H9 (cell line): Measurements from ENCODE around the gene AQP10. TPM values are rescaled to one million over a fixed set of nuclear protein-coding genes. Genes with fewer than 3 reads are reported as not detected.

Source experiments
- DNase-seq: peaks from one replicate; pipeline ENCODE4 v3.0.0-alpha.2; 2017
- H2AFZ ChIP-seq: one replicate; pipeline ENCODE4 v1.6.1; 2013; ENCODE audit warnings: mild to moderate bottlenecking, low read length, control low read depth, moderate library complexity
- H2AK5ac ChIP-seq: 2 replicates; pipeline ENCODE4 v1.6.1; 2013; ENCODE audit warnings: low read length, control low read depth, mixed read lengths; ENCODE audit not compliant: insufficient read length
- H2BK120ac ChIP-seq: one replicate; pipeline ENCODE4 v1.6.1; 2013; ENCODE audit warnings: low read depth, mild to moderate bottlenecking, low read length, control low read depth, inconsistent platforms; ENCODE audit not compliant: poor library complexity, severe bottlenecking
- H2BK12ac ChIP-seq: 2 replicates; pipeline ENCODE4 v1.6.1; 2013; ENCODE audit warnings: low read length, control low read depth, mixed read lengths, low read depth; ENCODE audit not compliant: insufficient read length
- H2BK15ac ChIP-seq: 2 replicates; pipeline ENCODE4 v1.6.1; 2013; ENCODE audit warnings: low read depth, low read length, control low read depth
- H2BK20ac ChIP-seq: one replicate; pipeline ENCODE4 v1.6.1; 2013; ENCODE audit warnings: low read depth, mild to moderate bottlenecking, low read length, control low read depth, inconsistent platforms; ENCODE audit not compliant: poor library complexity, severe bottlenecking
- H2BK5ac ChIP-seq: 2 replicates; pipeline ENCODE4 v1.6.1; 2013; ENCODE audit warnings: low read length, control low read depth, mixed read lengths; ENCODE audit not compliant: insufficient read length
- H3K14ac ChIP-seq: 2 replicates; pipeline ENCODE4 v1.6.1; 2013; ENCODE audit warnings: low read length, control low read depth; ENCODE audit not compliant: insufficient read depth
- H3K18ac ChIP-seq: 2 replicates; pipeline ENCODE4 v1.6.1; 2013; ENCODE audit warnings: low read depth, mild to moderate bottlenecking, mixed read lengths, low read length, control low read depth; ENCODE audit not compliant: insufficient read length
- H3K23ac ChIP-seq: 2 replicates; pipeline ENCODE4 v1.6.1; 2013; ENCODE audit warnings: low read length, control low read depth, mixed read lengths, low read depth; ENCODE audit not compliant: insufficient read length
- H3K23me2 ChIP-seq: 2 replicates; pipeline ENCODE4 v1.6.1; 2013; ENCODE audit warnings: low read depth, mild to moderate bottlenecking, mixed read lengths, low read length, control low read depth; ENCODE audit not compliant: insufficient read length, poor library complexity, severe bottlenecking
- H3K27ac ChIP-seq: 2 replicates; pipeline ENCODE4 v1.5.1; 2013; ENCODE audit warnings: low read length, control low read depth, mixed read lengths, low read depth; ENCODE audit not compliant: insufficient read length
- H3K27me3 ChIP-seq: 2 replicates; pipeline ENCODE4 v1.6.1; 2013; ENCODE audit warnings: low read length, control low read depth, inconsistent platforms; ENCODE audit not compliant: insufficient read depth
- H3K4ac ChIP-seq: 2 replicates; pipeline ENCODE4 v1.6.1; 2013; ENCODE audit warnings: low read depth, mild to moderate bottlenecking, control low read depth, inconsistent platforms, low read length, moderate library complexity
- H3K4me1 ChIP-seq: 2 replicates; pipeline ENCODE4 v1.6.1; 2013; ENCODE audit warnings: low read length, control low read depth, inconsistent platforms; ENCODE audit not compliant: insufficient read depth
- H3K4me2 ChIP-seq: 2 replicates; pipeline ENCODE4 v1.6.1; 2013; ENCODE audit warnings: low read length, control low read depth, mixed read lengths; ENCODE audit not compliant: insufficient read length, insufficient read depth
- H3K56ac ChIP-seq: 2 replicates; pipeline ENCODE4 v1.6.1; 2013; ENCODE audit warnings: low read depth, mild to moderate bottlenecking, mixed read lengths, low read length, control low read depth; ENCODE audit not compliant: insufficient read length
- H3K79me1 ChIP-seq: 2 replicates; pipeline ENCODE4 v1.6.1; 2013; ENCODE audit warnings: low read depth, mild to moderate bottlenecking, moderate library complexity, low read length, control low read depth, inconsistent platforms; ENCODE audit not compliant: insufficient read depth, poor library complexity, severe bottlenecking
- H3K79me2 ChIP-seq: 2 replicates; pipeline ENCODE4 v1.6.1; 2013; ENCODE audit warnings: low read length, control low read depth, inconsistent platforms; ENCODE audit not compliant: insufficient read depth
- H3K9ac ChIP-seq: 2 replicates; pipeline ENCODE4 v1.6.1; 2013; ENCODE audit warnings: low read length, control low read depth, mixed read lengths; ENCODE audit not compliant: insufficient read length; ENCODE audit errors: extremely low read depth
- H3K9me3 ChIP-seq: one replicate; pipeline ENCODE4 v1.6.1; 2013; ENCODE audit warnings: low read depth, low read length, inconsistent platforms; ENCODE audit not compliant: control insufficient read depth
- H3T11ph ChIP-seq: one replicate; pipeline ENCODE4 v1.6.1; 2013; ENCODE audit warnings: mild to moderate bottlenecking, low read length, control low read depth, inconsistent platforms
- H4K20me1 ChIP-seq: one replicate; pipeline ENCODE4 v1.6.1; 2013; ENCODE audit not compliant: control insufficient read depth, insufficient read length, insufficient read depth
- H4K5ac ChIP-seq: 2 replicates; pipeline ENCODE4 v1.6.1; 2013; ENCODE audit warnings: low read depth, mild to moderate bottlenecking, mixed read lengths, low read length, control low read depth; ENCODE audit not compliant: insufficient read length
- H4K8ac ChIP-seq: replicated peaks from 2 replicates; pipeline ENCODE4 v1.6.1; 2013; ENCODE audit warnings: low read length, control low read depth, mixed read lengths, low read depth; ENCODE audit not compliant: insufficient read length
- H4K91ac ChIP-seq: 2 replicates; pipeline ENCODE4 v1.6.1; 2013; ENCODE audit warnings: low read depth, mild to moderate bottlenecking, moderate library complexity, mixed read lengths, low read length, control low read depth; ENCODE audit not compliant: insufficient read length
- H3K27ac Mint-ChIP-seq, 3 experiments: 2 replicates in 2 of 3; 3 replicates in 1 of 3; pipeline ENCODE4 v1.8.0; 2020 to 2021; ENCODE audit warnings: mixed read lengths in 3 of 3, mild to moderate bottlenecking in 1 of 3, moderate library complexity in 1 of 3
- H3K27me3 Mint-ChIP-seq: 2 replicates; pipeline ENCODE4 v1.8.0; 2021; ENCODE audit warnings: low read depth, mild to moderate bottlenecking, moderate library complexity, mixed read lengths
- H3K36me3 Mint-ChIP-seq, 3 experiments: 2 replicates in 2 of 3; 3 replicates in 1 of 3; pipeline ENCODE4 v1.8.0; 2020 to 2021; ENCODE audit warnings: low read depth in 3 of 3, mixed read lengths in 3 of 3; ENCODE audit not compliant: insufficient read depth in 1 of 3
- H3K4me1 Mint-ChIP-seq, 2 experiments: 2 replicates each; pipeline ENCODE4 v1.8.0; 2020; ENCODE audit warnings: mixed read lengths in 2 of 2
- H3K4me3 Mint-ChIP-seq, 2 experiments: 2 replicates in 1 of 2; 3 replicates in 1 of 2; pipeline ENCODE4 v1.8.0; 2020 to 2021; ENCODE audit warnings: mild to moderate bottlenecking in 2 of 2, mixed read lengths in 2 of 2, moderate library complexity in 1 of 2
- H3K9me3 Mint-ChIP-seq, 2 experiments: 2 replicates in 1 of 2; 3 replicates in 1 of 2; pipeline ENCODE4 v1.8.0; 2020; ENCODE audit warnings: mild to moderate bottlenecking in 2 of 2, mixed read lengths in 2 of 2, moderate library complexity in 1 of 2
- WGBS: extraction: QIAGEN DNeasy Blood & Tissue Kit; methylation state at CpG from one replicate; pipeline ENCODE4 v1.1.7; 2013; ENCODE audit warnings: missing lambda C conversion rate, low lambda C conversion rate, mixed read lengths; ENCODE audit not compliant: insufficient read length; ENCODE audit errors: extremely low coverage; 5-methylcytosine and 5-hydroxymethylcytosine counted together
- total RNA-seq: library from RNA; stranded (reverse); gene quantifications from 2 replicates; pipeline ENCODE4 v1.2.1, GENCODE V29; 2021
- TF ChIP-seq, protein P1 (sequence below): fragments of 200-600 bp; sonication (generic); conservative IDR thresholded peaks from 3 replicates; pipeline ENCODE4 v1.8.0; 2021; ENCODE audit warnings: antibody characterized with exemption, mild to moderate bottlenecking

AQP10 gene
- total RNA-seq, 1 experiment from 2014 or later = not detected

DNA sequence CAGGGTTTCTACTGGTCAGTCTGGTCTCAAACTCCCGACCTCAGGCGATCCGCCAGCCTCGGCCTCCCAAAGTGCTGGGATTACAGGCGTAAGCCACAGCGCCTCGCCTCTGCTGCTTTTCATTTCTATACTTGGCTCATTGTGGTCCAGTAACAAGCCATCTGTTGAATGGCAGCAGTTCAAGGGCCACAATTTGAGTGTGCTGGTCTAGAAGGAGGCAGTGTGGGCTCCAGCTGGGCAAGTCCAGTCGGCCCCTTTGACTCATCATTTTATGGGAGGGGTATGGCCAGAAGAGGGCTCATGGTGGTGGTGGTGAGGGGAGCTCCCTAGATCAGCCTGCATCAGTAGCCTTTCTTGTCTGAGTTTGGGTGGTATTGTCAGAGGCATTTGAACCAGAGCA is 37.6 kb downstream of the AQP10 start:
- peaks cover 14 to 16% of the 10 kb centered on the region in 2 experiments for H3K4me1 Mint-ChIP-seq
- no CpG with 5 or more reads among the region's 8 CpGs for WGBS
- no peak overlapping the region for H3K4me2 ChIP-seq

More for the DNA sequence above, 37.6 kb downstream of the AQP10 start:
- Histone ChIP-seq H4K20me1 (no peaks in the 10 kb centered on the region), H3K9ac (no peak overlapping the region), H2AFZ (no peak overlapping the region), H4K5ac (no peak overlapping the region), H2BK120ac (no peak overlapping the region), H3K79me2 (no peaks in the 10 kb centered on the region), H3K4ac (no peak overlapping the region), H3K14ac (no peak overlapping the region), H3T11ph (no peak overlapping the region), H3K79me1 (no peaks in the 10 kb centered on the region), H3K56ac (no peak overlapping the region), H3K27ac (no peak overlapping the region), H2BK15ac (no peak overlapping the region), H3K9me3 (no peaks in the 10 kb centered on the region), H3K18ac (no peak overlapping the region), H3K23me2 (no peaks in the 10 kb centered on the region), H2BK5ac (no peak overlapping the region), H3K4me1 (no peaks in the 10 kb centered on the region; the same call in 1 of the 2 replicates), H4K8ac (no peak overlapping the region), H2BK12ac (no peak overlapping the region), H4K91ac (no peak overlapping the region), H3K23ac (no peak overlapping the region), H2AK5ac (no peak overlapping the region), H2BK20ac (no peak overlapping the region), H3K27me3 (no peaks in the 10 kb centered on the region)
- TF ChIP-seq, protein P1, sequence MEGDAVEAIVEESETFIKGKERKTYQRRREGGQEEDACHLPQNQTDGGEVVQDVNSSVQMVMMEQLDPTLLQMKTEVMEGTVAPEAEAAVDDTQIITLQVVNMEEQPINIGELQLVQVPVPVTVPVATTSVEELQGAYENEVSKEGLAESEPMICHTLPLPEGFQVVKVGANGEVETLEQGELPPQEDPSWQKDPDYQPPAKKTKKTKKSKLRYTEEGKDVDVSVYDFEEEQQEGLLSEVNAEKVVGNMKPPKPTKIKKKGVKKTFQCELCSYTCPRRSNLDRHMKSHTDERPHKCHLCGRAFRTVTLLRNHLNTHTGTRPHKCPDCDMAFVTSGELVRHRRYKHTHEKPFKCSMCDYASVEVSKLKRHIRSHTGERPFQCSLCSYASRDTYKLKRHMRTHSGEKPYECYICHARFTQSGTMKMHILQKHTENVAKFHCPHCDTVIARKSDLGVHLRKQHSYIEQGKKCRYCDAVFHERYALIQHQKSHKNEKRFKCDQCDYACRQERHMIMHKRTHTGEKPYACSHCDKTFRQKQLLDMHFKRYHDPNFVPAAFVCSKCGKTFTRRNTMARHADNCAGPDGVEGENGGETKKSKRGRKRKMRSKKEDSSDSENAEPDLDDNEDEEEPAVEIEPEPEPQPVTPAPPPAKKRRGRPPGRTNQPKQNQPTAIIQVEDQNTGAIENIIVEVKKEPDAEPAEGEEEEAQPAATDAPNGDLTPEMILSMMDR = no peak
- Mint-ChIP-seq H3K4me3 (no peak overlapping the region), H3K27ac (no peak overlapping the region), H3K27me3 (peaks cover 9% of the 10 kb centered on the region), H3K36me3 (peaks cover 0 to 5% (median 0%) of the 10 kb centered on the region in 3 experiments; a peak in 3 of 7 replicates), H3K9me3 (peaks cover 7 to 11% of the 10 kb centered on the region in 2 experiments)
- no peak for DNase-seq
